ENCODE data around the gene EPHA1.

Gene EPHA1

DNA sequence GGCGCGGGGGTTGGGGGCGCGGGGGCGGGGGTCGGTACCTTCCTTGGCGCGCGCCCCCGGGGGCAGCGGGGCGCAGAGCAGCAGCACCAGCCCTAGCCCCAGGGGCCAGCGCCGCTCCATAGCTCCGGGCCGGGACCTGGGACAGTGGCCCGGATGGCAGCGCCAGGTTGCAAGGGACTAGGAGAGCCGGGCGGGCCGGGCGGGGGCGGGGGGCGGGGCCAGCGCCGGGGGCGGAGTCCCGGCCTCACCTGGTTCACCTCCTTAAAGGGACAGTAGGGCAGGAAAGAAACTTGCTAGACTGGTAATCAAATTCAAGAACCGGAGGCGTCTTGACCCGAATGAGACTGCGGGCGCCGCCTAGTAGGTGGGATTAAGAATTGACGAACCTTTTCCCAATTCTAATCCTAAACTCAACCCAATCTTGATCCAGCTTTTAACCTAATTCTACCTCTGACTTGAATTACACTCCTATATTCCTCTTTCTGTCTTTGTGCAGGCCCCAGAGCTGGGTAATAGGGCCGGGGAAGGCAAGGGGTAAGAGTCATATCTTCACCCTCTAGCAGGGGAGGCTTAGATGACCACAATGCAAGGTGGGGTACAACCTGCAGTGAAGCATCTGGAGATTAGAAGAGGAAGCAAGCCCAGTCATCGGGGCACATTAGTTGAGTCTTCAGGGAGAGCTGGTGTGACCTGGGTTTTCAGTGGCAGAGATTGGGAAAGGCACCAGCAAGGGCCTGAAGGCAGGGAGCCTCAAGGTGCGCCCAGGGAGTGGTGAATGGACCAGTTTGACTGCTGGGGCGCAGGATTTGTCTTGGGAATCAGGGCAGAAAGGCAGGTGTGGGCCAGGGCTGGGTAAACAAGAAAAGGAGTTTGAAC, at the start of gene EPHA1:
EPHA1 (minus strand) TSS at position 171 of the 876 bp plus-strand sequence; CDS start at position 120, 51 bp downstream.
- H3K4me3 ChIP-seq (ENCODE audit: insufficient read depth, low read length, poor library complexity, severe bottlenecking): no peak within 1 kb of the TSS
- TF ChIP-seq, protein P1, sequence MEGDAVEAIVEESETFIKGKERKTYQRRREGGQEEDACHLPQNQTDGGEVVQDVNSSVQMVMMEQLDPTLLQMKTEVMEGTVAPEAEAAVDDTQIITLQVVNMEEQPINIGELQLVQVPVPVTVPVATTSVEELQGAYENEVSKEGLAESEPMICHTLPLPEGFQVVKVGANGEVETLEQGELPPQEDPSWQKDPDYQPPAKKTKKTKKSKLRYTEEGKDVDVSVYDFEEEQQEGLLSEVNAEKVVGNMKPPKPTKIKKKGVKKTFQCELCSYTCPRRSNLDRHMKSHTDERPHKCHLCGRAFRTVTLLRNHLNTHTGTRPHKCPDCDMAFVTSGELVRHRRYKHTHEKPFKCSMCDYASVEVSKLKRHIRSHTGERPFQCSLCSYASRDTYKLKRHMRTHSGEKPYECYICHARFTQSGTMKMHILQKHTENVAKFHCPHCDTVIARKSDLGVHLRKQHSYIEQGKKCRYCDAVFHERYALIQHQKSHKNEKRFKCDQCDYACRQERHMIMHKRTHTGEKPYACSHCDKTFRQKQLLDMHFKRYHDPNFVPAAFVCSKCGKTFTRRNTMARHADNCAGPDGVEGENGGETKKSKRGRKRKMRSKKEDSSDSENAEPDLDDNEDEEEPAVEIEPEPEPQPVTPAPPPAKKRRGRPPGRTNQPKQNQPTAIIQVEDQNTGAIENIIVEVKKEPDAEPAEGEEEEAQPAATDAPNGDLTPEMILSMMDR (IDR thresholded peaks at IDR 0.05; ENCODE audit: insufficient read depth, low read length, poor library complexity, severe bottlenecking): no peak
- no peak for TF ChIP-seq EZH2phosphoT487 (conservative IDR thresholded peaks at IDR 0.05; ENCODE audit: low read length)
- no peaks in the 10 kb centered on the region for H3K9me3 ChIP-seq (ENCODE audit: insufficient read depth, low read length)
- H3F3A ChIP-seq (ENCODE audit: insufficient read depth): no peaks in the 10 kb centered on the region
- no peaks in the 10 kb centered on the region for H3K36me3 ChIP-seq (ENCODE audit: low read length)
- no peak within 1 kb of the TSS for H3K27ac ChIP-seq (ENCODE audit: low read depth, low read length)
- H3K9me2 ChIP-seq (replicated peaks; ENCODE audit: insufficient read depth, low read length): no peaks in the 10 kb centered on the region
- H3K9ac ChIP-seq (ENCODE audit: low read length): no peak within 1 kb of the TSS
- no peak within 1 kb of the TSS for H2AFZ ChIP-seq (ENCODE audit: low read depth, low read length, severe bottlenecking)
- H3K79me2 ChIP-seq (ENCODE audit: insufficient read depth, low read length): no peaks in the 10 kb centered on the region
- H3K4me2 ChIP-seq (ENCODE audit: low read depth, low read length, poor library complexity, severe bottlenecking): no peak within 1 kb of the TSS
- H4K20me1 ChIP-seq (ENCODE audit: low read depth, low read length): no peaks in the 10 kb centered on the region
- H3K27me3 ChIP-seq (ENCODE audit: low read length): no peaks in the 10 kb centered on the region

DNA sequence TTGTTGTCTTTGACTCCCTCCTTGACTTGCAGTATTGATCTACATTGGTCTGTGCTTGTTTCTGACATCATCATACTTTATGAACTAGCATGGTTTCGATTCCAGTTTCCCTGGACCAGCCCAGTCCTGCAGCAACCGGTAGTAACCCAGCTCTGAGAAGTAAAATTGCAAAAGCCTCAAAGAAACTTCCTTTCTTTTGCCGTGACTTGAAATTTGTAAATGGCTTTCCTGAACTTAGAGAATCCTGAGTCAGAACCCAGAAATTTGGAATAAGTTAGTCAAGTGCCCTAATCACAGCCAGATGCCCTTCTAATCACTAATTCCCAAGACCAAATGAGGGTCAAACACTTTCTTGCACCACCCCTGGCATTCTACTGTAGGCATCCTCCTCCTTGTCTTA, 49.6 kb upstream of the EPHA1 start:
- Histone ChIP-seq H3K4me3 (ENCODE audit: insufficient read depth, low read length, poor library complexity, severe bottlenecking) (no peak overlapping the region), H3K9me3 (ENCODE audit: insufficient read depth, low read length) (no peaks in the 10 kb centered on the region), H3K27me3 (ENCODE audit: low read length) (no peaks in the 10 kb centered on the region), H2AFZ (ENCODE audit: low read depth, low read length, severe bottlenecking) (no peak overlapping the region), H3F3A (ENCODE audit: insufficient read depth) (no peaks in the 10 kb centered on the region), H3K9me2 (replicated peaks; ENCODE audit: insufficient read depth, low read length) (no peaks in the 10 kb centered on the region), H3K27ac (ENCODE audit: low read depth, low read length) (no peak overlapping the region), H4K20me1 (ENCODE audit: low read depth, low read length) (no peaks in the 10 kb centered on the region), H3K36me3 (ENCODE audit: low read length) (no peaks in the 10 kb centered on the region), H3K79me2 (ENCODE audit: insufficient read depth, low read length) (no peaks in the 10 kb centered on the region), H3K4me2 (ENCODE audit: low read depth, low read length, poor library complexity, severe bottlenecking) (no peak overlapping the region), H3K9ac (ENCODE audit: low read length) (no peak overlapping the region)
- TF ChIP-seq, protein P1 (IDR thresholded peaks at IDR 0.05; ENCODE audit: insufficient read depth, low read length, poor library complexity, severe bottlenecking): no peak
- TF ChIP-seq EZH2phosphoT487 (conservative IDR thresholded peaks at IDR 0.05; ENCODE audit: low read length): no peak

DNA sequence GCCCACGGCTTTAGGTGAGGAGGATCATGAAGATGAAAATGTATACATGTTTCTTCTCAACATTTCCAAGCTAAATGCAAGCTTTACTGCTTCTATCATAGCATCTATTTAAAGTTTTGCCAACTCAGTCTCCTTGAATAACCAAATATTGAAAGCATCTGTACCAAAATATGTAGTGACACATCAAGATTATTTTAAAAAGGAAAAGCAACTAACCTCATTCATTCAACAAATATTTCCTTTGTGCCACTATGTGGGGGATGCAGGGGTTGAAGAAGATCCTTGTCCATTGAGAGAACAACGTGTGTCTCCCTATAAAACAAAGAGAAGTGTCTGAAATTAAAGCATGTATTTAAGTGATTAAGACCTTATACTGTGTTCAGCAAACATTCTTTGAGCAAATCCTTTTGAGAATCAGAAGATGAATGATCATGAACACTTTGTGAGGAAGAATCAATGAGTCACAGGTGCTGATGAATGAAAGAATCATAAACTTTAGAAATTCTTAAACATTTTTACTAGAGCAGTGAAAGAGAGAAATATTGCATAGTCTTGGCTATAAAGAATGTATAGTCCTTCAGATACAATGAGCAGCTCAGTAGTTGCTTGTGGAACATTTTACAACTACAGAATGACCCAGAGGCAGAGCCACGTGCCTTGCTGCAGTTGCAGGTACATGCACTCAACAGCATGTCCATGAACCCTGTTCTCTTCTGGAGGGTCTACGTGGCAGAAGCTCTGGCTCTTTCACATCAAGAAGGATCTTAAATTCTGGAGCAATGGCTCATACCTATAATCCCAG, 48.5 kb upstream of the EPHA1 start:
- Histone ChIP-seq H3K9me3 (ENCODE audit: insufficient read depth, low read length) (no peaks in the 10 kb centered on the region), H3K27ac (ENCODE audit: low read depth, low read length) (no peak overlapping the region), H3F3A (ENCODE audit: insufficient read depth) (no peaks in the 10 kb centered on the region), H3K27me3 (ENCODE audit: low read length) (0 out of 2 replicates have a peak, but pooled peaks cover 1% of the 10 kb centered on the region), H3K4me2 (ENCODE audit: low read depth, low read length, poor library complexity, severe bottlenecking) (no peak overlapping the region), H3K79me2 (ENCODE audit: insufficient read depth, low read length) (no peaks in the 10 kb centered on the region), H3K4me3 (ENCODE audit: insufficient read depth, low read length, poor library complexity, severe bottlenecking) (no peak overlapping the region), H3K36me3 (ENCODE audit: low read length) (no peaks in the 10 kb centered on the region), H3K9me2 (replicated peaks; ENCODE audit: insufficient read depth, low read length) (no peaks in the 10 kb centered on the region), H3K9ac (ENCODE audit: low read length) (no peak overlapping the region), H2AFZ (ENCODE audit: low read depth, low read length, severe bottlenecking) (no peak overlapping the region), H4K20me1 (ENCODE audit: low read depth, low read length) (no peaks in the 10 kb centered on the region)
- TF ChIP-seq, protein P1 (IDR thresholded peaks at IDR 0.05; ENCODE audit: insufficient read depth, low read length, poor library complexity, severe bottlenecking): no peak
- no peak for TF ChIP-seq EZH2phosphoT487 (conservative IDR thresholded peaks at IDR 0.05; ENCODE audit: low read length)
